ENCODE measurements around the gene GGA2.
"Not testable (repeated sequence)": the region's sequence is repeated elsewhere in the genome, so short reads cannot be mapped to it uniquely, and the experiment has no call there.

Gene GGA2

GRCh38 chr16:23453338-23454052 is 56.8 kb downstream of the GGA2 start:
- H3K27me3 ChIP-seq: no peaks in the 10 kb centered on the region
- peak overlapping the region; percentile 95 for H3K4me2 ChIP-seq
- peaks cover 2% of the 10 kb centered on the region; the same call in 1 of the 2 replicates for H3K36me3 ChIP-seq
- peak overlapping the region; percentile 89 for H3K4me3 ChIP-seq
- peaks cover 5% of the 10 kb centered on the region; the same call in 1 of the 2 replicates for H4K20me1 ChIP-seq
- H3K27ac ChIP-seq: no peak overlapping the region
- peaks cover 26% of the 10 kb centered on the region for H3K4me1 ChIP-seq
- no peak for TF ChIP-seq Cebpa-rat (IDR thresholded peaks at IDR 0.05)
- no peaks in the 10 kb centered on the region for H3K9me3 ChIP-seq
- H3K9ac ChIP-seq: peak overlapping the region; percentile 88

- peak within 1 kb of the TSS; percentile 95 for H3K4me2 ChIP-seq
- H3K27ac ChIP-seq: peak within 1 kb of the TSS; percentile 73
- peaks cover 11% of the 10 kb centered on the region; the same call in 1 of the 2 replicates for H4K20me1 ChIP-seq
- no peaks in the 10 kb centered on the region for H3K27me3 ChIP-seq
- H3K4me3 ChIP-seq: peak within 1 kb of the TSS; percentile 89
- peaks cover 26% of the 10 kb centered on the region for H3K4me1 ChIP-seq
- no peak for TF ChIP-seq Cebpa-rat (IDR thresholded peaks at IDR 0.05)
- H3K9me3 ChIP-seq: no peaks in the 10 kb centered on the region
- H3K9ac ChIP-seq: peak within 1 kb of the TSS; percentile 88
- H3K36me3 ChIP-seq: peaks cover 8% of the 10 kb centered on the region; the same call in 1 of the 2 replicates
Observed at GRCh38 chr16:23452572-23453337, 57.5 kb downstream of the GGA2 start, which contains the start of gene COG7. COG7 (minus strand) TSS chr16:23453189; CDS start chr16:23452994, 195 bp downstream.

DNA sequence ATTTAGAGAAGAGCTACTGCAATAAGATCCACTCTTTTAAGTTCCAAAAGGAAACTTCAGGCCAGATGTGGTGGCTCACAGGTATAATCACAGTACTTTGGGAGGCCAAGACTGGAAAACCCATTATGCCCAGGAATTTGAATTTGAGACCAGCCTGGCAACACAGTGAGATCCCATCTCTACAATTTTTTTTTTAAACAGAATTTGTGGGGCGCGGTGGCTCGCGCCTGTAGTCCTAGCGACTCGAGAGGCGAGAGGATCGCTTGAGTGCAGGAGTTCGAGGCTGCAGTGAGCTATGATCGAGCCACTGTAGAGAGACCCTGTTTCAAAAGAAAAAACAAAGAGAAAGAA is 58.1 kb downstream of the GGA2 start:
- peak overlapping the region; percentile 73 for H3K27ac ChIP-seq
- peak overlapping the region; percentile 95 for H3K4me2 ChIP-seq
- no peaks in the 10 kb centered on the region for H3K9me3 ChIP-seq
- peaks cover 11% of the 10 kb centered on the region; the same call in 1 of the 2 replicates for H4K20me1 ChIP-seq
- peaks cover 26% of the 10 kb centered on the region for H3K4me1 ChIP-seq
- H3K36me3 ChIP-seq: peaks cover 9% of the 10 kb centered on the region; the same call in 1 of the 2 replicates
- TF ChIP-seq Cebpa-rat (IDR thresholded peaks at IDR 0.05): no peak
- no peaks in the 10 kb centered on the region for H3K27me3 ChIP-seq
- peak overlapping the region; percentile 88 for H3K9ac ChIP-seq
- peak overlapping the region; percentile 89 for H3K4me3 ChIP-seq

- H3K27me3 ChIP-seq: no peaks in the 10 kb centered on the region
- no peak for TF ChIP-seq Cebpa-rat (IDR thresholded peaks at IDR 0.05)
- H3K4me2 ChIP-seq: no peak overlapping the region
Observed at GRCh38 chr16:23448392-23448791, 61.9 kb downstream of the GGA2 start.

DNA sequence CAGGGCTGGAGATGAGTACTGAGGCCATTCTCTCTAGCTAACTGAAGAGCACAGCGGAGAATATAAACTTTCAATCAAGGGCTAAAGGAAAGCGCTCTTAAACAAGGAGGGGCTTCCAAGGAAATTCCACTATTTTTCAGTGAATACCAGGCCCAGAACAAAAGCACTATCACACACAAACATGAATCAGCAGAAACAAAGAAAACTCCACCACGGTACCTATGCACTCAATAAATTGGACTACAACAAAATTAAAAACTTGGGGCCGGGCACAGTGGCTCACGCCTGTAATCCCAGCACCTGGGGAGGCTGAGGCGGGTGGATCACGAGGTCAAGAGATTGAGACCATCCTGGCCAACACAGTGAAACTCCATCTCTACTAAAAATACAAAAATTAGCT is 72.8 kb downstream of the GGA2 start:
- not testable (repeated sequence) for H3K9ac ChIP-seq, H3K4me3 ChIP-seq, H3K27me3 ChIP-seq, H3K4me2 ChIP-seq, H3K27ac ChIP-seq, H3K4me1 ChIP-seq, H3K9me3 ChIP-seq
- Histone ChIP-seq H4K20me1 (peaks cover 24% of the 10 kb centered on the region), H3K36me3 (peaks cover 86% of the 10 kb centered on the region)

More at GRCh38 chr16:23448392-23448791, 61.9 kb downstream of the GGA2 start:
- peaks cover 20% of the 10 kb centered on the region for H3K4me1 ChIP-seq
- H4K20me1 ChIP-seq: peaks cover 19% of the 10 kb centered on the region; the same call in 1 of the 2 replicates
- H3K4me3 ChIP-seq: no peak overlapping the region
- H3K9ac ChIP-seq: no peak overlapping the region
- no peak overlapping the region for H3K27ac ChIP-seq
- peaks cover 44% of the 10 kb centered on the region for H3K36me3 ChIP-seq
- H3K9me3 ChIP-seq: no peaks in the 10 kb centered on the region

DNA sequence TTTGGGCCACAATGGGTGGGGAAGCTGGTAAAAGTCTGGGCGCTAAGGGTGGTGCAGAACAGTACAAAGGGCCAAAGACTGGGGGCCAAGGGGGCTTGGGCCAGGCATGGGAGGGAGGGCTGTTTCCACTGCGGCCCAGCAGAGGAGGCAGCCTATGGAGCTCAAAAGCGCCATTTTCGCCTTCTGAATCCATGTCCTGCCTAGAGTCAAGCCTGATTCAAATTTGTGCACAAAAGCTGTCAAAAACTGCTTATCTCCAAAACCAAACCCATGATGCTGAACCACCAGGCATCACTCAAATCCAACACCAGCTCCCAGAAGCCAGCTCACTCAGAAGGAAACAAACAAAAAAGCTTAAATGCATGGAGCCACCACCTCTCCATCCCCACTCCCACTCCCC is 73.3 kb downstream of the GGA2 start:
- TF ChIP-seq Cebpa-rat (IDR thresholded peaks at IDR 0.05): no peak
- peaks cover 24% of the 10 kb centered on the region for H4K20me1 ChIP-seq
- no peak overlapping the region for H3K27ac ChIP-seq
- no peaks in the 10 kb centered on the region for H3K27me3 ChIP-seq
- no peak overlapping the region for H3K4me2 ChIP-seq
- no peaks in the 10 kb centered on the region for H3K9me3 ChIP-seq
- peaks cover 86% of the 10 kb centered on the region for H3K36me3 ChIP-seq
- H3K4me1 ChIP-seq: no peaks in the 10 kb centered on the region
- no peak overlapping the region for H3K9ac ChIP-seq
- no peak overlapping the region for H3K4me3 ChIP-seq

- Histone ChIP-seq H3K9ac (no peak overlapping the region), H3K9me3 (no peaks in the 10 kb centered on the region), H4K20me1 (peaks cover 24% of the 10 kb centered on the region), H3K4me2 (no peak overlapping the region), H3K36me3 (peaks cover 88% of the 10 kb centered on the region), H3K4me3 (no peak overlapping the region), H3K27ac (no peak overlapping the region), H3K4me1 (no peaks in the 10 kb centered on the region), H3K27me3 (no peaks in the 10 kb centered on the region)
- TF ChIP-seq Cebpa-rat (IDR thresholded peaks at IDR 0.05): no peak
Observed at GRCh38 chr16:23435500-23435899, 74.8 kb downstream of the GGA2 start.

DNA sequence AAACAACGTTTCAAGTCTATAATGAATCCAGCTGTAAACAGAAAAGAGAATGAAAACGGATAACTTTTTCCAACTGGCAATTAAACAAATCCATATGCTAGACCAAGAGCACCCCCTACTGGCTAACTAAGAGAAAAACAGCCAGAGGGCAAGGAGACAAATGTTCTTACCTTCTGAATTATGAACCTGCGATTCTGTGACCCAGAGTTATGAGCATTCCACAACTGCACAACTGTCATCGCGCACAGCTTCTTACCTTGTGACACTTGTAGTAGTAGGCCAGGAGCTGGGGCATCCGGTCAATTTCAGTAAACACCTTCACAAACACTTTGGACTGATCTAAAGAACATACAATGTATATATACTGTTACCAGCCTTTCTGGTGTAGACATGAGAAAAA is 75.9 kb downstream of the GGA2 start:
- Histone ChIP-seq H3K27ac (no peak overlapping the region), H3K4me2 (no peak overlapping the region), H3K4me1 (no peaks in the 10 kb centered on the region), H3K9ac (no peak overlapping the region), H3K36me3 (peaks cover 88% of the 10 kb centered on the region), H4K20me1 (peaks cover 24% of the 10 kb centered on the region), H3K27me3 (no peaks in the 10 kb centered on the region), H3K4me3 (no peak overlapping the region), H3K9me3 (no peaks in the 10 kb centered on the region)
- TF ChIP-seq Cebpa-rat (IDR thresholded peaks at IDR 0.05): no peak

DNA sequence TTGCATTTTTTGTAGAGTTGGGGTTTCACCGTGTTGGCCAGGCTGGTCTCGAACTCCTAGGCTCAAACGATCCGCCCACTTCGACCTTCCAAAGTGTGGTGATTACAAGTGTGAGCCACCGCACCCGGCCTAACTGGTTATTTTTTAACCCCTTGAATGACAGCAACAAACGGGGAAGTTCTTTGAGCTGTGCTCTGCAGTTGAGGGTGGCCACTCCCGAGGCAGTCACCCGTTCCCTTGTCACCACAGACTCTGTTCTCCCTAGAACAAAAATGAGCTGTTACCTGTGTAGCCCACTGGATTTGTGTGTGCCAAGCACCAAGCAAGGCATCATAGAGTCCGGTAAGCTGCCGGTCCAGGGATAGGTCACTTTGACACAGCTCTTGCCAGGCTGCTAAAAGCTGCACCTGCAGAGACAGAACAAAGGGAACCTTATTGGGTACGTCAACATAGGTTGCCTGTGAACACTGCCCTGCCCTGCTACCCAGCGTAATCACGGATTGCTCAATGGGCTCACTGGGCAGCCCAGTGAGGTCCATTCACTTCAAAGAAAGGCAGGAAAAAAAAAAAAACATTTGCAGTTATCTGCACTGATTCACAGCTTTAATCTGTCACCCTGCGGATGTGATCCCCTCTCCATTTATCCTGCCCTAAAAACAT is 76.9 kb downstream of the GGA2 start:
- H3K4me2 ChIP-seq: no peak overlapping the region
- H4K20me1 ChIP-seq: peaks cover 24% of the 10 kb centered on the region
- no peaks in the 10 kb centered on the region for H3K9me3 ChIP-seq
- no peaks in the 10 kb centered on the region for H3K4me1 ChIP-seq
- no peaks in the 10 kb centered on the region for H3K27me3 ChIP-seq
- peaks cover 86% of the 10 kb centered on the region for H3K36me3 ChIP-seq
- TF ChIP-seq Cebpa-rat (IDR thresholded peaks at IDR 0.05): no peak
- no peak overlapping the region for H3K4me3 ChIP-seq
- no peak overlapping the region for H3K27ac ChIP-seq
- no peak overlapping the region for H3K9ac ChIP-seq
